ENCODE data around the gene LRRN2. TPM values are rescaled to one million over a fixed set of nuclear protein-coding genes. Genes with fewer than 3 reads are reported as not detected.

Gene LRRN2
- polyA plus RNA-seq, 1 of the 3 experiments (the other 2 are of a cell fraction) = not detected

DNA sequence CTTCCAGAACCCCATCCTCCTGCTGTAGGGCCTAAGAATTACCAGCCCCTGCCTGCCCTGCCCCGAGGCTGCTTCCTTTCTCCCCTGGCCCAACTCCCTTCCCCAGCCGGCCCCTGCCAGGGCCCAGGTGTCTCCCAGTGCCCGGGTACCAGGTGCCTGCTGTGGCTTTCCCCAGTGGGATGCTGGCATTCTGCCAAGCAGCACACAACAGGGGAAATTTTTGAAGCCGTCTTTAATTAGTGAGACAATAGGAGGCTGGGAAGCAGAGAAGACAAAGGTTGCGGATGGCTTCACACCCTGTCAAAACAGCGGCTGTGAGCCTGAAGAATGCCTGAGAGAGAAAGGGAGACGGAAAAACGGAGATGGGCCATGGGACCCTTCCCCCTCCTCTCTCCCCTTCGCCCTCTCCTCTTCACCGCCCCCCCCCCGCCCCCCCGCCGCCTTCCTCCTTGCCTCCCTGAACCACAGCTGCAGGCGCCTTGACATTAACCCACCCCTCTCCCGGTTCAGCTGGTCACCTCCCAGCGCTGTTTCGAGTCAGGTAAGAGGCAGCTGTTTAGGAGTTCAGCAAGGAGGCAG, 33.6 kb downstream of the LRRN2 start:
- H3K27me3 ChIP-seq (ENCODE audit: insufficient read depth) = no peaks in the 10 kb centered on the region; the same call in none of the 2 replicates
- CTCF ChIA-PET = interaction anchor here (1.0 to 2.1 kb wide), 5 partner anchors 12 to 140 kb away, joined by 3 to 9 read pairs (median 4); no protein-coding TSS in a partner anchor

More for the DNA sequence above, 33.6 kb downstream of the LRRN2 start:
- POLR2A ChIA-PET = no interaction called here
- Histone ChIP-seq H4K20me1 (ENCODE audit: insufficient read depth) (no peaks in the 10 kb centered on the region), H3K4me3 (ENCODE audit: low read depth in 2 of 2, low read length in 1 of 2) (no peak overlapping the region), H3K9me3 (no peaks in the 10 kb centered on the region), H3K4me1 (ENCODE audit: control insufficient read depth in 1 of 2, insufficient read depth in 2 of 2, low read depth in 1 of 2, low read length in 1 of 2) (peaks cover 0 to 5% of the 10 kb centered on the region in 2 experiments; a peak in 1 of 4 replicates), H2AFZ (ENCODE audit: low read depth) (no peak overlapping the region), H3K79me2 (ENCODE audit: insufficient read depth) (no peaks in the 10 kb centered on the region), H3K9ac (no peak overlapping the region), H3K27ac (ENCODE audit: low read depth in 2 of 2, low read length in 1 of 2) (no peak overlapping the region), H3K36me3 (replicated peaks in 1 of 2; ENCODE audit: control insufficient read depth in 1 of 2, insufficient read depth in 2 of 2, low read length in 1 of 2) (no peaks in the 10 kb centered on the region), H3K9me2 (no peaks in the 10 kb centered on the region), H3F3A (replicated peaks; ENCODE audit: insufficient read depth) (no peaks in the 10 kb centered on the region), H3K4me2 (no peak overlapping the region)
- no peak for TF ChIP-seq YY1 (IDR thresholded peaks at IDR 0.05; ENCODE audit: low read depth)
- TF ChIP-seq, protein P1, sequence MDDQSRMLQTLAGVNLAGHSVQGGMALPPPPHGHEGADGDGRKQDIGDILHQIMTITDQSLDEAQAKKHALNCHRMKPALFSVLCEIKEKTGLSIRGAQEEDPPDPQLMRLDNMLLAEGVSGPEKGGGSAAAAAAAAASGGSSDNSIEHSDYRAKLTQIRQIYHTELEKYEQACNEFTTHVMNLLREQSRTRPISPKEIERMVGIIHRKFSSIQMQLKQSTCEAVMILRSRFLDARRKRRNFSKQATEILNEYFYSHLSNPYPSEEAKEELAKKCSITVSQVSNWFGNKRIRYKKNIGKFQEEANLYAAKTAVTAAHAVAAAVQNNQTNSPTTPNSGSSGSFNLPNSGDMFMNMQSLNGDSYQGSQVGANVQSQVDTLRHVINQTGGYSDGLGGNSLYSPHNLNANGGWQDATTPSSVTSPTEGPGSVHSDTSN (IDR thresholded peaks at IDR 0.05) = no peak
- TF ChIP-seq, protein P2, sequence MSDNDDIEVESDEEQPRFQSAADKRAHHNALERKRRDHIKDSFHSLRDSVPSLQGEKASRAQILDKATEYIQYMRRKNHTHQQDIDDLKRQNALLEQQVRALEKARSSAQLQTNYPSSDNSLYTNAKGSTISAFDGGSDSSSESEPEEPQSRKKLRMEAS (IDR thresholded peaks at IDR 0.05; ENCODE audit: low read depth) = no peak
- TF ChIP-seq ELF1 (IDR thresholded peaks at IDR 0.05) = no peak
- no peak for TF ChIP-seq POLR2AphosphoS5 (IDR thresholded peaks at IDR 0.05; ENCODE audit: low read depth, low read length)
- no peak for TF ChIP-seq TCF12 (IDR thresholded peaks at IDR 0.05)
- no peak for TF ChIP-seq RCOR1 (IDR thresholded peaks at IDR 0.05; ENCODE audit: low read length)
- TF ChIP-seq, protein P3, sequence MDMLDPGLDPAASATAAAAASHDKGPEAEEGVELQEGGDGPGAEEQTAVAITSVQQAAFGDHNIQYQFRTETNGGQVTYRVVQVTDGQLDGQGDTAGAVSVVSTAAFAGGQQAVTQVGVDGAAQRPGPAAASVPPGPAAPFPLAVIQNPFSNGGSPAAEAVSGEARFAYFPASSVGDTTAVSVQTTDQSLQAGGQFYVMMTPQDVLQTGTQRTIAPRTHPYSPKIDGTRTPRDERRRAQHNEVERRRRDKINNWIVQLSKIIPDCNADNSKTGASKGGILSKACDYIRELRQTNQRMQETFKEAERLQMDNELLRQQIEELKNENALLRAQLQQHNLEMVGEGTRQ (IDR thresholded peaks at IDR 0.05; ENCODE audit: borderline replicate concordance, low read depth, low read length) = no peak
- no peak for TF ChIP-seq JUND (IDR thresholded peaks at IDR 0.05)
- TF ChIP-seq MEF2A (IDR thresholded peaks at IDR 0.05; ENCODE audit: borderline replicate concordance, low read depth) = no peak
- TF ChIP-seq NFIC (IDR thresholded peaks at IDR 0.05; ENCODE audit: borderline replicate concordance) = no peak
- no peak for TF ChIP-seq SMC3 (IDR thresholded peaks at IDR 0.05; ENCODE audit: low read depth, low read length)
- TF ChIP-seq MXI1 (IDR thresholded peaks at IDR 0.05; ENCODE audit: low read depth, low read length) = no peak
- TF ChIP-seq, protein P4, sequence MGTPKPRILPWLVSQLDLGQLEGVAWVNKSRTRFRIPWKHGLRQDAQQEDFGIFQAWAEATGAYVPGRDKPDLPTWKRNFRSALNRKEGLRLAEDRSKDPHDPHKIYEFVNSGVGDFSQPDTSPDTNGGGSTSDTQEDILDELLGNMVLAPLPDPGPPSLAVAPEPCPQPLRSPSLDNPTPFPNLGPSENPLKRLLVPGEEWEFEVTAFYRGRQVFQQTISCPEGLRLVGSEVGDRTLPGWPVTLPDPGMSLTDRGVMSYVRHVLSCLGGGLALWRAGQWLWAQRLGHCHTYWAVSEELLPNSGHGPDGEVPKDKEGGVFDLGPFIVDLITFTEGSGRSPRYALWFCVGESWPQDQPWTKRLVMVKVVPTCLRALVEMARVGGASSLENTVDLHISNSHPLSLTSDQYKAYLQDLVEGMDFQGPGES (IDR thresholded peaks at IDR 0.05; ENCODE audit: low read depth, low read length) = no peak
- TF ChIP-seq, protein P5, sequence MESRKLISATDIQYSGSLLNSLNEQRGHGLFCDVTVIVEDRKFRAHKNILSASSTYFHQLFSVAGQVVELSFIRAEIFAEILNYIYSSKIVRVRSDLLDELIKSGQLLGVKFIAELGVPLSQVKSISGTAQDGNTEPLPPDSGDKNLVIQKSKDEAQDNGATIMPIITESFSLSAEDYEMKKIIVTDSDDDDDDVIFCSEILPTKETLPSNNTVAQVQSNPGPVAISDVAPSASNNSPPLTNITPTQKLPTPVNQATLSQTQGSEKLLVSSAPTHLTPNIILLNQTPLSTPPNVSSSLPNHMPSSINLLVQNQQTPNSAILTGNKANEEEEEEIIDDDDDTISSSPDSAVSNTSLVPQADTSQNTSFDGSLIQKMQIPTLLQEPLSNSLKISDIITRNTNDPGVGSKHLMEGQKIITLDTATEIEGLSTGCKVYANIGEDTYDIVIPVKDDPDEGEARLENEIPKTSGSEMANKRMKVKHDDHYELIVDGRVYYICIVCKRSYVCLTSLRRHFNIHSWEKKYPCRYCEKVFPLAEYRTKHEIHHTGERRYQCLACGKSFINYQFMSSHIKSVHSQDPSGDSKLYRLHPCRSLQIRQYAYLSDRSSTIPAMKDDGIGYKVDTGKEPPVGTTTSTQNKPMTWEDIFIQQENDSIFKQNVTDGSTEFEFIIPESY (IDR thresholded peaks at IDR 0.05; ENCODE audit: borderline replicate concordance, low read depth) = no peak
- TF ChIP-seq SIN3A (IDR thresholded peaks at IDR 0.05; ENCODE audit: borderline replicate concordance, low read depth, low read length) = no peak
- no peak for TF ChIP-seq FOSL2 (IDR thresholded peaks at IDR 0.05; ENCODE audit: borderline replicate concordance, low read depth)
- no peak for TF ChIP-seq RAD21 (IDR thresholded peaks at IDR 0.05; ENCODE audit: low read length)
- 54% methylated on average over 15 of the region's 17 CpGs for WGBS (ENCODE audit: low lambda C conversion rate)
- DNase-seq = peak; percentile 41
